ENCODE measurements around the gene CLBA1.
"Not testable (repeated sequence)": the region's sequence is repeated elsewhere in the genome, so short reads cannot be mapped to it uniquely, and the experiment has no call there.

DNA sequence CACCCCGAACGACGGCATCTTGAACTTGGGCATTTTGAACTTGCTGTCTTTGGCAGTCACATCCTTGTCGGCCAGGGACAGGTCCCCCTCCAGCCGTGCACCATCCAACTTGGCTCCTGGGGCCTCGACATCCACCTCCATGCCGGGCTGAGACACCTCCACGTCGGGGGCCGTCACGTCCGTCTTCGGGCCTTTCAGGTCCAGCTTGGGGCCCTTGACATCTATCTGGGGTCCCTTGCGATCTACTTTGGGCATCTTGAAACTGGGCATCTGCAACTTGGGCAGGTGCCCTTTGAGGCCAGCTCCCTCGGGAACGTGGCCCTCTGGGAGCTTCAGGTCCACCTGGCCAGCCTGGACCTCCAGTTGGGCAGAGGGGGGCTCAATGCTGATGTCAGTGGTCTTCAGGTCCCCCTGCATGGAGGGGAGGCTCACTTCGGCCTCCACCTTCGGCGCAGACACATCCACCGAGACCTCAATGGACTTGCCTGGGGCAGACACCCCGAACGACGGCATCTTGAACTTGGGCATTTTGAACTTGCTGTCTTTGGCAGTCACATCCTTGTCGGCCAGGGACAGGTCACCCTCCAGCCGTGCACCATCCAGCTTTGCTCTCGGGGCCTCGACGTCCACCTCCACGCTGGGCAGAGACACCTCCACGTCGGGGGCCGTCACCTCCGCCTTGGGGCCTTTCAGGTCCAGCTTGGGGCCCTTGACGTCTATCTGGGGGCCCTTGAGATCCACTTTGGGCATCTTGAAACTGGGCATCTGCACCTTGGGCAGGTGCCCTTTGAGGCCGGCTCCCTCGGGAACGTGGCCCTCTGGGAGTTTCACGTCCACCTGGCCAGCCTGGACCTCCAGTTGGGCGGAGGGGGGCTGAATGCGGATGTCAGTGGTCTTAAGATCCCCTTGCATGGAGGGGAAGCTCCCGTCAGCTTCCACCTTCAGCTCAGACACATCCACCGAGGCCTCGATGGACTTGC lies 39.3 kb upstream of the CLBA1 start:
- TF ChIP-seq CTCF (IDR thresholded peaks at IDR 0.05); POLR2A (IDR thresholded peaks at IDR 0.05); POLR2AphosphoS5 (IDR thresholded peaks at IDR 0.05; ENCODE audit: insufficient read depth in 1 of 2, low read depth in 1 of 2): not testable (repeated sequence)

Measured in vagina (tissue), 2 donors.